ENCODE measurements around the gene PEX11B. TPM values are rescaled to one million over a fixed set of nuclear protein-coding genes. Genes with fewer than 3 reads are reported as not detected.

Gene PEX11B
- polyA plus RNA-seq, 3 donors, result 12.0 to 38.2 (median 37.9) TPM

DNA sequence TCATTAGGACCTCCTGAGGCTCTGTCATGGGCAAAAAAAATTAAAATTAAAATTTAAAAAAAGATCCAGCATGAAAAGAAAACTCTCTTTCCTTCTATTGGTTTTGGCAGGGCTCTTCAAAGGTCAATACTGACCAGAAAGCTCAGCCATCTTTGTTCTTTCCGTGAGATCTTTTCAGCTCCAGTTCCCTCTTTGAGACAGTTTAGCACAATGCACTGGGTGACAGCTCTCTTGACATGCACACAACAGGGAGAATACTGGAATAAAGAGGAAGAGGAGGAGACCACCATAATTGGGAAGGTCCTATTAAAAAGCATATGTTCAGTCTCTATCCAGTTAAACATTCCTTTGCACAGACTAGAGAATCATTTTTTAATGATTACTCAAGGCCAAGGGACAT lies 33.0 kb upstream of the PEX11B start:
- no peak overlapping the region for H3K9ac ChIP-seq (ENCODE audit: insufficient read depth, low read length, poor library complexity, severe bottlenecking)
- H2AFZ ChIP-seq (ENCODE audit: insufficient read depth, low read depth, low read length, poor library complexity, severe bottlenecking), result no peak overlapping the region
- Mint-ChIP-seq H3K36me3 (peaks cover 20 to 22% of the 10 kb centered on the region in 2 donors), H3K27me3 (ENCODE audit: low read depth in 3 of 3) (no peaks in the 10 kb centered on the region), H3K9me3 (peaks cover 0 to 2% (median 0%) of the 10 kb centered on the region in 7 donors), H3K27ac (no peak overlapping the region), H3K4me3 (no peak overlapping the region), H3K4me1 (peaks cover 27% of the 10 kb centered on the region)
- H3K27me3 ChIP-seq (ENCODE audit: control insufficient read depth in 2 of 2, insufficient read depth in 2 of 2, low read length in 2 of 2), result no peaks in the 10 kb centered on the region
- no peak for DNase-seq
- H3K36me3 ChIP-seq (replicated peaks in 1 of 2; ENCODE audit: control insufficient read depth in 1 of 2, insufficient read depth in 2 of 2, low read length in 2 of 2), result peaks cover 0 to 27% of the 10 kb centered on the region in 2 donors
- peaks cover 6 to 12% of the 10 kb centered on the region in 2 donors for H3K4me1 ChIP-seq (ENCODE audit: control insufficient read depth in 1 of 2, insufficient read depth in 2 of 2, low read length in 2 of 2)
- TF ChIP-seq, protein P1, sequence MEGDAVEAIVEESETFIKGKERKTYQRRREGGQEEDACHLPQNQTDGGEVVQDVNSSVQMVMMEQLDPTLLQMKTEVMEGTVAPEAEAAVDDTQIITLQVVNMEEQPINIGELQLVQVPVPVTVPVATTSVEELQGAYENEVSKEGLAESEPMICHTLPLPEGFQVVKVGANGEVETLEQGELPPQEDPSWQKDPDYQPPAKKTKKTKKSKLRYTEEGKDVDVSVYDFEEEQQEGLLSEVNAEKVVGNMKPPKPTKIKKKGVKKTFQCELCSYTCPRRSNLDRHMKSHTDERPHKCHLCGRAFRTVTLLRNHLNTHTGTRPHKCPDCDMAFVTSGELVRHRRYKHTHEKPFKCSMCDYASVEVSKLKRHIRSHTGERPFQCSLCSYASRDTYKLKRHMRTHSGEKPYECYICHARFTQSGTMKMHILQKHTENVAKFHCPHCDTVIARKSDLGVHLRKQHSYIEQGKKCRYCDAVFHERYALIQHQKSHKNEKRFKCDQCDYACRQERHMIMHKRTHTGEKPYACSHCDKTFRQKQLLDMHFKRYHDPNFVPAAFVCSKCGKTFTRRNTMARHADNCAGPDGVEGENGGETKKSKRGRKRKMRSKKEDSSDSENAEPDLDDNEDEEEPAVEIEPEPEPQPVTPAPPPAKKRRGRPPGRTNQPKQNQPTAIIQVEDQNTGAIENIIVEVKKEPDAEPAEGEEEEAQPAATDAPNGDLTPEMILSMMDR (IDR thresholded peaks at IDR 0.05), result no peak
- no peaks in the 10 kb centered on the region for H3K9me3 ChIP-seq (replicated peaks in 1 of 2; ENCODE audit: control insufficient read depth in 1 of 2, insufficient read depth in 1 of 2, low read length in 2 of 2)
- no peaks in the 10 kb centered on the region for H4K20me1 ChIP-seq (ENCODE audit: insufficient read depth, low read length)
- H3K4me2 ChIP-seq (replicated peaks; ENCODE audit: extremely low read depth, low read length, poor library complexity, severe bottlenecking), result no peak overlapping the region
- intact Hi-C loops (cut with micrococcal nuclease), result no loop called here
- 100% methylated on average over 1 of the region's 1 CpG for WGBS (ENCODE audit: insufficient coverage)
- H3K4me3 ChIP-seq (replicated peaks in 1 of 3; ENCODE audit: low read depth in 2 of 3, low read length in 3 of 3), result no peak overlapping the region
- H3K27ac ChIP-seq (ENCODE audit: low read depth in 1 of 2, low read length in 2 of 2), result no peak overlapping the region
- H3K79me2 ChIP-seq (ENCODE audit: insufficient read depth, low read length), result peaks cover 35% of the 10 kb centered on the region

DNA sequence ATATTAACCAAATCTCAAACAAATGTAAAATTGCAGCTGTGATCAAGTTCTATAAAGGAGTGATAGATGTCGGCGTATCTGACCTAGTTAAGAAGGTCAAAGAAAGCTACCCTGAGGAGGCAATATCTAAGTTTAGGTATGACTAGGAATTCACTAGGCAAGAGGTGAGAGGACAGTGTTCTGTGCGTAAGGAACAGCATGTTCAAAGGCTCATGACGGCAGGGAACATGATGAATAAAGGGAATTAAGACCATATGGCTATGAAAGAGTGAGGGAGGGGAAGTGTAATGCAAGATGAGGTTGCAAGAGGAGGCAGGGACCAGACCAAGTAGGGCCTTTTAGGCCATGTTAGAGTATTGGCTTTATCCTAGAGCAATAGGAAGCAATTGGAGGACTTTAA lies 30.7 kb upstream of the PEX11B start:
- Mint-ChIP-seq H3K4me1 (peaks cover 5% of the 10 kb centered on the region), H3K9me3 (peaks cover 0 to 2% (median 0%) of the 10 kb centered on the region in 7 donors), H3K27me3 (ENCODE audit: low read depth in 3 of 3) (no peaks in the 10 kb centered on the region), H3K36me3 (peaks cover 26 to 42% of the 10 kb centered on the region in 2 donors), H3K4me3 (no peak overlapping the region), H3K27ac (peak overlapping the region in 2 of 7 donors; percentile 1 to 2)
- H3K4me2 ChIP-seq (replicated peaks; ENCODE audit: extremely low read depth, low read length, poor library complexity, severe bottlenecking), result no peak overlapping the region
- 97% methylated on average over 4 of the region's 4 CpGs for whole genome bisulfite sequencing (ENCODE audit: insufficient coverage)
- TF ChIP-seq, protein P1 (IDR thresholded peaks at IDR 0.05), result no peak
- no peak overlapping the region for H2AFZ ChIP-seq (ENCODE audit: insufficient read depth, low read depth, low read length, poor library complexity, severe bottlenecking)
- DNase-seq, result no peak
- no peaks in the 10 kb centered on the region for H3K27me3 ChIP-seq (ENCODE audit: control insufficient read depth in 2 of 2, insufficient read depth in 2 of 2, low read length in 2 of 2)
- H3K79me2 ChIP-seq (ENCODE audit: insufficient read depth, low read length), result peaks cover 15% of the 10 kb centered on the region
- H4K20me1 ChIP-seq (ENCODE audit: insufficient read depth, low read length), result no peaks in the 10 kb centered on the region
- no peak overlapping the region for H3K9ac ChIP-seq (ENCODE audit: insufficient read depth, low read length, poor library complexity, severe bottlenecking)
- H3K27ac ChIP-seq (ENCODE audit: low read depth in 1 of 2, low read length in 2 of 2), result no peak overlapping the region
- no peak overlapping the region for H3K4me3 ChIP-seq (replicated peaks in 1 of 3; ENCODE audit: low read depth in 2 of 3, low read length in 3 of 3)
- no peaks in the 10 kb centered on the region for H3K9me3 ChIP-seq (replicated peaks in 1 of 2; ENCODE audit: control insufficient read depth in 1 of 2, insufficient read depth in 1 of 2, low read length in 2 of 2)
- peaks cover 0 to 36% of the 10 kb centered on the region in 2 donors for H3K36me3 ChIP-seq (replicated peaks in 1 of 2; ENCODE audit: control insufficient read depth in 1 of 2, insufficient read depth in 2 of 2, low read length in 2 of 2)
- no peaks in the 10 kb centered on the region for H3K4me1 ChIP-seq (ENCODE audit: control insufficient read depth in 1 of 2, insufficient read depth in 2 of 2, low read length in 2 of 2)
- intact Hi-C loops (cut with micrococcal nuclease), result no loop called here

All from CD14-positive monocyte (primary cell).